CD4-positive, CD25-positive, alpha-beta regulatory T cell (primary cell): ENCODE data around the gene KRT73. TPM values are rescaled to one million over a fixed set of nuclear protein-coding genes. Genes with fewer than 3 reads are reported as not detected.

Experiments
- ATAC-seq, 2 donors: fragments of 150-1000 bp; cut with Tn5 transposase; one replicate each; pipeline ENCODE4 v1.10.0; 2021; ENCODE audit warnings: low read depth in 2 of 2, moderate number of reproducible peaks in 2 of 2, moderate library complexity in 1 of 2
- DNase-seq, 3 donors: peaks; one replicate each; pipeline versions ENCODE4 v3.0.0 to v3.0.0-alpha.2; 2012 to 2022; ENCODE audit warnings: mixed read lengths in 1 of 3
- H3K27ac ChIP-seq: one replicate; pipeline ENCODE4 v1.7.0; 2013; ENCODE audit warnings: mild to moderate bottlenecking, low read length; ENCODE audit not compliant: insufficient read depth, poor library complexity, severe bottlenecking
- H3K27me3 ChIP-seq: one replicate; pipeline ENCODE4 v1.7.0; 2013; ENCODE audit warnings: low read length; ENCODE audit not compliant: control insufficient read depth, insufficient read depth
- H3K36me3 ChIP-seq: one replicate; pipeline ENCODE4 v1.7.0; 2013; ENCODE audit warnings: mild to moderate bottlenecking, low read length, moderate library complexity; ENCODE audit not compliant: control insufficient read depth, insufficient read depth
- H3K4me1 ChIP-seq: 2 replicates; pipeline ENCODE4 v1.7.0; 2013; ENCODE audit warnings: mild to moderate bottlenecking, low read length; ENCODE audit not compliant: insufficient read depth, control insufficient read depth, poor library complexity, severe bottlenecking
- H3K4me3 ChIP-seq: one replicate; pipeline ENCODE4 v1.7.0; 2013; ENCODE audit warnings: low read depth, mild to moderate bottlenecking, low read length, moderate library complexity
- H3K9me3 ChIP-seq, 2 experiments: 1 replicate in 1 of 2; 2 replicates in 1 of 2; pipeline ENCODE4 v1.7.0; 2013; ENCODE audit warnings: low read length in 2 of 2, mild to moderate bottlenecking in 1 of 2, moderate library complexity in 1 of 2; ENCODE audit not compliant: control insufficient read depth in 2 of 2
- H3K27ac Mint-ChIP-seq, 3 donors: one replicate each; pipeline ENCODE4 v1.8.0; 2020 to 2022; ENCODE audit warnings: mild to moderate bottlenecking in 3 of 3, mixed read lengths in 3 of 3, moderate library complexity in 2 of 3
- H3K27me3 Mint-ChIP-seq: one replicate; pipeline ENCODE4 v1.8.0; 2022; ENCODE audit warnings: mild to moderate bottlenecking, mixed read lengths
- H3K36me3 Mint-ChIP-seq: one replicate; pipeline ENCODE4 v1.8.0; 2020; ENCODE audit warnings: mixed read lengths
- H3K4me1 Mint-ChIP-seq, 4 donors: one replicate each; pipeline ENCODE4 v1.8.0; 2020 to 2022; ENCODE audit warnings: mixed read lengths in 4 of 4, mild to moderate bottlenecking in 1 of 4
- H3K4me3 Mint-ChIP-seq, 4 donors: one replicate each; pipeline ENCODE4 v1.8.0; 2020 to 2022; ENCODE audit warnings: mild to moderate bottlenecking in 4 of 4, mixed read lengths in 4 of 4, moderate library complexity in 3 of 4
- H3K9me3 Mint-ChIP-seq, 7 donors: one replicate each; pipeline ENCODE4 v1.8.0; 2020 to 2022; ENCODE audit warnings: mixed read lengths in 7 of 7, mild to moderate bottlenecking in 3 of 7, moderate library complexity in 2 of 7
- polyA plus RNA-seq, 4 donors: library from polyadenylated mRNA; unstranded; fragments of 300-500 nt; fragmentation: Illumina TruSeq; gene quantifications; one replicate each; pipeline ENCODE4 v1.2.3, GENCODE V29; 2021
- total RNA-seq: library from RNA; stranded (reverse); gene quantifications from one replicate; pipeline ENCODE4 v1.2.3, GENCODE V29; 2022

The KRT73 gene
- 1.0 TPM for total RNA-seq
- 1 to 10 TPM in 2 of 4 donors, not detected in 2; 1.1 to 1.4 TPM for polyA plus RNA-seq

DNA sequence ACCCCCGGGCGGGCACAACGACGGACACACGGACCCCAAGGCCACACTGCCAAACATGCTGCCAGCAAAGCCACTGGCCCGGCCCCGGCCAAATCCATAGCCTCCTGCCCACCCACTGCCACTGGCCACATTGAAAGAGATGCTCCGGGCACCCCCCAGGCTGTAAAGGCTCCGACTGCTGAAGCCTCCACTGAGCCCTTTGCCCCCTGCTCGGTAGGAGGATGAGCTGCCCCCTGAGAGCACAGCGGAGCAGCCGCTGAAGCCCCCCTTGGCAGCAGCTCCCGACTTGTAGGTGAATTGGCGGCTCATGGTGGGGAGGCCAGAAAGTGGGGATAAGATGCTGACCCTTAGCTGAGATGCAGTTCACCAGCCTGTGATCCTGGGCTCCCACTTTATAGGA, at the start of gene KRT73:
KRT73 (minus strand) TSS at position 344 of the 400 bp plus-strand sequence; CDS start at position 309, 35 bp downstream.
- no peak for DNase-seq
- H3K4me1 Mint-ChIP-seq: peaks cover 0 to 50% (median 4%) of the 10 kb centered on the region in 4 donors
- H3K4me3 Mint-ChIP-seq: no peak within 1 kb of the TSS
- H3K27ac ChIP-seq: no peak within 1 kb of the TSS
- H3K27me3 Mint-ChIP-seq: peaks cover 22% of the 10 kb centered on the region
- H3K36me3 ChIP-seq: no peaks in the 10 kb centered on the region
- no peak within 1 kb of the TSS for H3K4me3 ChIP-seq
- peak within 1 kb of the TSS in 1 of 3 donors; percentile 34 for H3K27ac Mint-ChIP-seq
- no peaks in the 10 kb centered on the region for H3K9me3 ChIP-seq
- peaks cover 3% of the 10 kb centered on the region for H3K27me3 ChIP-seq
- H3K9me3 Mint-ChIP-seq: peaks cover 0 to 2% (median 0%) of the 10 kb centered on the region in 7 donors
- peaks cover 6% of the 10 kb centered on the region for H3K4me1 ChIP-seq
- H3K36me3 Mint-ChIP-seq: no peaks in the 10 kb centered on the region
- no peak for ATAC-seq

DNA sequence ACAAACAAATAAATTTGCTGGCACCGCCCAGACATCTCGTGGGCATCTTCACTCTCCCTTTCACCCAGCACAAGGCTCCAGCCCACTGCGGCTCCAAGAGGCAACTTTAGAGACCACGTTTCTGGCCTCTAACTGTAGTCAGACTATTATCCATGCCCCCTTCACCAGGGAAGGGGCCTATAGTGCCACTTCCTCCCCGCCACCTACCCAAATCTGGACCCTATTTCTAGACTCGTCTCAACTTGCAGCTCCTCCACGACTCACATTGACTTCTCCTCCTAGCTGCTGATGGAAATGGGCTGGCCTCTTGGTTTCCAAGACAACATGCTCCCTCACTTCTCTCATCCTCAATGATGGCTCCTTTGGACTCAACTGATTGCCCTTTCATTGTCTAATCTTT, 49.6 kb upstream of the KRT73 start:
- no peak overlapping the region for H3K4me3 Mint-ChIP-seq
- H3K9me3 Mint-ChIP-seq: peaks cover 0 to 1% (median 0%) of the 10 kb centered on the region in 7 donors
- Histone ChIP-seq H3K4me1 (no peaks in the 10 kb centered on the region), H3K36me3 (no peaks in the 10 kb centered on the region), H3K27me3 (peaks cover 4% of the 10 kb centered on the region), H3K9me3 (no peaks in the 10 kb centered on the region), H3K27ac (no peak overlapping the region), H3K4me3 (no peak overlapping the region)
- ATAC-seq (no peak), DNase-seq (no peak)
- no peaks in the 10 kb centered on the region for H3K36me3 Mint-ChIP-seq
- H3K27ac Mint-ChIP-seq: no peak overlapping the region
- H3K27me3 Mint-ChIP-seq: peaks cover 4% of the 10 kb centered on the region
- H3K4me1 Mint-ChIP-seq: no peaks in the 10 kb centered on the region

DNA sequence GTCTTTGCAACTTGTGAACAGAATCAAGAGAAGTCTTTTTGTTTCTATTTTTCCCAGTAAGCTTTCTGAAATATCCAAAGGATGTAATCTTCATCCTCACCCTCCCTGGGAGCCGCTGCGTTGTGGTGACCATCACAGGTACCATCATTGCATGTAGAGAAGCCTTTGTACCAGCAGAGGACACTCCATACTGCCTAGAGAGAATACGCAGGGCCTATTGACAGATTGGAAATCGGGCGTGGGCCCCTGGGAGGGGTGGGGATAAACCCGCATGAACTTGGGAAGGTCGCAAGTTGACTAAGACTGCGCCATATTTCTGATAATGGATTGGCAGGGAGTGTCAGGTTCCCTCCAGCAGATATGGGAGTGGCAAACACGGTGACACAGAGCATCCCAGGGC, 49.1 kb upstream of the KRT73 start:
- Mint-ChIP-seq H3K4me1 (no peaks in the 10 kb centered on the region), H3K4me3 (no peak overlapping the region), H3K36me3 (no peaks in the 10 kb centered on the region), H3K9me3 (peaks cover 0 to 1% (median 0%) of the 10 kb centered on the region in 7 donors), H3K27me3 (peaks cover 8% of the 10 kb centered on the region), H3K27ac (no peak overlapping the region)
- no peak for ATAC-seq
- H3K27me3 ChIP-seq: peaks cover 1% of the 10 kb centered on the region
- no peak overlapping the region for H3K4me3 ChIP-seq
- DNase-seq: no peak
- H3K27ac ChIP-seq: no peak overlapping the region
- no peaks in the 10 kb centered on the region for H3K9me3 ChIP-seq
- H3K4me1 ChIP-seq: no peaks in the 10 kb centered on the region
- H3K36me3 ChIP-seq: no peaks in the 10 kb centered on the region

DNA sequence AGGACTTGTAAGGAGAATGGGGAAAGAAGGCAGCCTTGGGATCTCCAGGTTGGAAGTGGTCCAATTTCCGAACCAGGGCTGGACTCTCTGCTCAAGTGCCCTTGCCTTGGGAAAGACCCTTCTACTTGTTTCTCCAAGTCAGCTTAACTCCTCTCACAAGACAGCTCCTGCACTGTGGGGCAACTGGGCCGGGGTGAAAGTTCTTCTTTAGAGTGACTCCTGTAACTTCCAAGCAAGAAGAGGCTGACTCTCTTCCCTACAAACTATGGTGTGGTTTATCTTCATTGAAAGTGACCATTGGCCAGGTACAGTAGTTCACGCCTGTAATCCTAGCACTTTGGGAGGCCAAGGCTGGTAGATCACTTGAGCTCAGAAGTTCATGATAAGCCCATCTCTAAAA, 48.1 kb upstream of the KRT73 start:
- Mint-ChIP-seq H3K27me3 (peaks cover 11% of the 10 kb centered on the region), H3K9me3 (peaks cover 0 to 1% (median 0%) of the 10 kb centered on the region in 7 donors), H3K27ac (no peak overlapping the region), H3K36me3 (no peaks in the 10 kb centered on the region), H3K4me1 (no peaks in the 10 kb centered on the region), H3K4me3 (no peak overlapping the region)
- no peaks in the 10 kb centered on the region for H3K4me1 ChIP-seq
- H3K4me3 ChIP-seq: no peak overlapping the region
- no peak overlapping the region for H3K27ac ChIP-seq
- H3K27me3 ChIP-seq: peaks cover 1% of the 10 kb centered on the region
- no peak for ATAC-seq
- no peaks in the 10 kb centered on the region for H3K9me3 ChIP-seq
- H3K36me3 ChIP-seq: no peaks in the 10 kb centered on the region
- no peak for DNase-seq

DNA sequence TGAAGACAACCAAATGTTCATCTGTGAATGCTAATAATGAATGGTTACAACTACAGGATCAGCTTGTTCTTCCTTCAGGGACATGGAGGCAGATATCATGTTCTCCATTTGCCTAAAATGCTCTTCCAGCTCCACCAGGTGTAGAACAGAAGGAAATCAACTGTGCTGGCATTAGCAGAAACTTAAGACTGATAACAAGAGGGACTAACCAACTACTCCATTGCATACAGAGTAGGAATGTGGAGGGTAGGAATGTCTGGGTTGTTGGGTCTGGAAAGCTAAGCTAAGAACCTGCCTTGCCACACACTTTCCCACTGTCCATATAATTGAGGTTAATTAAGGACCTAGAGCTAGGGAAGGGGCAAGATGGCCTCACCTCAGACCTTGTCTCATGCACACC, 45.1 kb upstream of the KRT73 start:
- Histone ChIP-seq H3K27me3 (peaks cover 1% of the 10 kb centered on the region), H3K9me3 (no peaks in the 10 kb centered on the region), H3K27ac (no peak overlapping the region), H3K4me1 (no peaks in the 10 kb centered on the region), H3K4me3 (no peak overlapping the region), H3K36me3 (no peaks in the 10 kb centered on the region)
- H3K4me1 Mint-ChIP-seq: no peaks in the 10 kb centered on the region
- H3K4me3 Mint-ChIP-seq: no peak overlapping the region
- no peak overlapping the region for H3K27ac Mint-ChIP-seq
- H3K9me3 Mint-ChIP-seq: peaks cover 0 to 1% (median 0%) of the 10 kb centered on the region in 7 donors
- ATAC-seq: no peak
- DNase-seq: no peak
- H3K27me3 Mint-ChIP-seq: peaks cover 8% of the 10 kb centered on the region
- H3K36me3 Mint-ChIP-seq: no peaks in the 10 kb centered on the region

DNA sequence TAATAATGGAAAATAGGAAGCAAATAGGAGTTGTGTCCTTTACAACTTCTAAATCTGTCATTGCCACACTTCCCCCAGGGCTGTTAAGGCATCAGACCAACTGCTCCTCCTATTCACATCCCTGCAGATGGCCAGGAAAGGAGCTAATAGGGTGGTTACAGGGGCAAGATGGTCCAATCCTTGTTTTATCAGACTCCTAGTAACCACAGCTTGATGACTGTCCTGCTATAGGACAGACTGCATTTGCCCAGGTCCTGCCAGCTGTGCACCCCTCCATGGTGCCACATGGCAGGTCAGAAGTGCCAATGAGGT, 44.5 kb upstream of the KRT73 start:
- Histone ChIP-seq H3K9me3 (no peaks in the 10 kb centered on the region), H3K4me1 (no peaks in the 10 kb centered on the region), H3K27me3 (peaks cover 1% of the 10 kb centered on the region), H3K4me3 (no peak overlapping the region), H3K36me3 (no peaks in the 10 kb centered on the region), H3K27ac (no peak overlapping the region)
- H3K27me3 Mint-ChIP-seq: peaks cover 7% of the 10 kb centered on the region
- no peak overlapping the region for H3K27ac Mint-ChIP-seq
- DNase-seq: no peak
- H3K9me3 Mint-ChIP-seq: peaks cover 0 to 1% (median 0%) of the 10 kb centered on the region in 7 donors
- no peak for ATAC-seq
- no peaks in the 10 kb centered on the region for H3K4me1 Mint-ChIP-seq
- H3K4me3 Mint-ChIP-seq: no peak overlapping the region
- no peaks in the 10 kb centered on the region for H3K36me3 Mint-ChIP-seq

DNA sequence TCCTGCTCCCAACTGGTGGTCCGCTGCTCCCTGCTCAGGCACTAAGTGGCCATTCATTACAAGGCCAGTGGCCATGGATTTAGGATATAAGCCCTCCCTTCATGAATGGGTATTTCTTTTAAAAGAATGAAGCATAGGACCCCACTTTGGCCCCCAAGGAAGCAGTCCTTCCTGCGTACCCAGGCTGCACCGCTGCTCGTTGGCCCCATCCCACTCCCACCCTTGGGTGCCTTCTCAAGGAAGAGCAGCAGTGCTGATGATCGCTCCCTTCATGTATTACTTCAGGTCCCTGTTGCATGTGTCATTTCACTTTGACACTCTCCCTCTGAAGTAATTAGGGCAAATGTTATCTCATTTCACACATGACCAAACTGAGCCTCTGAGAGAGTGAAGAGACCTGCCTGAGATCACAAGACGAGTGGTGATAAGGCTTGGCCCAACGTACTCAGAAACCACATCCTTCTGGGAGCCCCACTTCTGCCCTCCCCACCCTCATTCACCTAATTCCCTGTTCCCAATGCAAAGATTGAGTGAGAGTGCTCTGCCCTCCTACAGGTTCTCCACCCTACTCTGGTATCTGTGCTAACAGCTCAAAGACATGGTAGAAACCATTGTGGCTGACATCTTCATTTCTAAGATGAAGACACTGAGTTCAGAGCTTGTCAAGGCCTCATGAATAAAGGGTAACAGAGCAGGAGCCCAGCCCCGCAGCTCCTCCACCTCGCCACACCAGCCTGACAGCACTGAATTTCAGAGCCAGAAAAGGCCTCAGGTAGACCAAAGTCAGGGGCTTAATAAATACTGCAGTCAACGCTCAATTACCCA, 43.9 kb upstream of the KRT73 start:
- H3K27me3 ChIP-seq: peaks cover 1% of the 10 kb centered on the region
- Mint-ChIP-seq H3K4me1 (no peaks in the 10 kb centered on the region), H3K27ac (peak overlapping the region in 1 of 3 donors; percentile 6), H3K36me3 (no peaks in the 10 kb centered on the region), H3K9me3 (no peaks in the 10 kb centered on the region), H3K4me3 (no peak overlapping the region), H3K27me3 (peaks cover 7% of the 10 kb centered on the region)
- no peak overlapping the region for H3K27ac ChIP-seq
- no peaks in the 10 kb centered on the region for H3K9me3 ChIP-seq
- ATAC-seq (no peak), DNase-seq (no peak)
- no peaks in the 10 kb centered on the region for H3K36me3 ChIP-seq
- no peak overlapping the region for H3K4me3 ChIP-seq
- H3K4me1 ChIP-seq: no peaks in the 10 kb centered on the region

DNA sequence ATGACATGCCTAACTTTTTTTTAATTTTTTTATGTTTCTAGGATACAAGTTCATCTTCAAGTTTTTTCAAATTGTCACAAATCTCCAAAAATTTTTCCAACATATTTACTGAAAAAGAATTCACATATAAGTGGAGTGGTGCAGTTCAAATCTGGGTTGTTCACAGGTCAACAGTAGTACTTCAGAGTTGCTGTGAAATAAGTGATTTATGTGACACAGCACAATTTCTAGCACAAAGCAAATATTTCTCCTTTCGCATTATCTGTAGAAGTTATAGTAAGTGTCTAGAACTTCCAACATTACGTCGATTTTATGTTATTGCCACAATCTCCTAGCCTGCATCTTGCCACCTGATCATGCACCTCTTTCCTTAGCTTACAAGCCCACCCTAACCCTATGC, 43.3 kb upstream of the KRT73 start:
- DNase-seq (no peak), ATAC-seq (no peak)
- Mint-ChIP-seq H3K4me1 (no peaks in the 10 kb centered on the region), H3K36me3 (no peaks in the 10 kb centered on the region), H3K27ac (peak overlapping the region in 1 of 3 donors; percentile 6), H3K27me3 (peaks cover 9% of the 10 kb centered on the region), H3K4me3 (no peak overlapping the region), H3K9me3 (no peaks in the 10 kb centered on the region)
- Histone ChIP-seq H3K36me3 (no peaks in the 10 kb centered on the region), H3K9me3 (no peaks in the 10 kb centered on the region), H3K27me3 (peaks cover 1% of the 10 kb centered on the region), H3K27ac (no peak overlapping the region), H3K4me3 (no peak overlapping the region), H3K4me1 (no peaks in the 10 kb centered on the region)
